Stimulated activated CD8-positive, alpha-beta memory T cell treated with anti-CD3 and anti-CD28 coated beads, Interleukin-12 subunit alpha, Interleukin-12 subunit beta, amount 100 ng/mL, for 1 hour (primary cell): ENCODE data around the gene GUCY2D.

ENCODE experiments used
- DNase-seq: peaks from one replicate; pipeline ENCODE4 v3.0.0-alpha.2; 2020; ENCODE audit warnings: low read depth

Gene GUCY2D

DNA sequence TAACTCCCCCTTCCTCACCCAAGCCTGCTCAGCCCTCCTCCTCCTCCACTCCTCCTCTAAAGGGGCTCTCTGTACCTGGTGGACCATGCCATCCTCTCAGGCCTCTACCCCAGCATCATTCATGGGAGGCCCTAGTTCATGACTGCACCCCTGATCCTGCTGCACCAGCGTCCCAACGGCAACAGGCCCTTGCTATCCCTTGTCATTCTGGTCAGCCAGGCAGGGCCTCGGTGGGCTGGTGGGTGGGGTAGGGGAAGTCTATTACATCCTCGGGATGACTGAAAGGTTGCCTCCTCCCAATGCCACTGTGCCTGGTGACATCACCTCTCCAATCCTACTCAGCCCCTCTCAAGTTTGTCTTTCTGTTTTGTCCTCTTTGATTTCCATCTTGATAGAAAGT, 65.4 kb downstream of the GUCY2D start:
- no peak for DNase-seq

GRCh38 chr17:8068736-8069586, 66.5 kb downstream of the GUCY2D start:
- DNase-seq: no peak

GRCh38 chr17:8069587-8069860, 67.1 kb downstream of the GUCY2D start:
- no peak for DNase-seq
